HG02759 (cell line): ENCODE results near the gene OR10AD1.
"Not testable (repeated sequence)": the region's sequence is repeated elsewhere in the genome, so short reads cannot be mapped to it uniquely, and the experiment has no call there.

ENCODE experiments used
- ATAC-seq: cut with Tn5 transposase; IDR thresholded peaks from one replicate; pipeline ENCODE4 v1.9.1; 2021; ENCODE audit warnings: mild to moderate bottlenecking, moderate library complexity; ENCODE audit not compliant: unreplicated experiment

The OR10AD1 gene

GRCh38 chr12:48203192-48203591 lies at the start of gene OR10AD1:
Gene OR10AD1 (minus strand): TSS chr12:48203292. CDS start chr12:48203292, 0 bp downstream.
- ATAC-seq, result no peak

- no peak for ATAC-seq
These were observed 44.3 kb upstream of the OR10AD1 start for GRCh38 chr12:48247181-48247966.

GRCh38 chr12:48237162-48237561 lies 34.1 kb upstream of the OR10AD1 start:
- ATAC-seq, result no peak

- ATAC-seq, result no peak
These were observed 32.8 kb upstream of the OR10AD1 start for GRCh38 chr12:48235796-48236333.

GRCh38 chr12:48231169-48231958 lies 28.3 kb upstream of the OR10AD1 start:
- not testable (repeated sequence) for ATAC-seq

GRCh38 chr12:48224533-48224932 lies 21.4 kb upstream of the OR10AD1 start:
- ATAC-seq, result not testable (repeated sequence)

- no peak for ATAC-seq
These were observed 18.6 kb upstream of the OR10AD1 start for GRCh38 chr12:48221645-48222044.

- ATAC-seq, result no peak
These were observed 17.6 kb upstream of the OR10AD1 start for GRCh38 chr12:48220701-48221100.

- ATAC-seq, result no peak
These were observed 16.5 kb upstream of the OR10AD1 start for GRCh38 chr12:48219631-48220030.

GRCh38 chr12:48216785-48217184 lies 13.7 kb upstream of the OR10AD1 start:
- ATAC-seq, result no peak

- ATAC-seq, result not testable (repeated sequence)
These were observed 6.4 kb upstream of the OR10AD1 start for GRCh38 chr12:48209495-48209894.

GRCh38 chr12:48202766-48203165 lies 326 bp downstream of the OR10AD1 start:
- ATAC-seq, result no peak

- ATAC-seq, result no peak
These were observed 1.6 kb downstream of the OR10AD1 start for GRCh38 chr12:48201516-48201915.

GRCh38 chr12:48201091-48201490 lies 2.0 kb downstream of the OR10AD1 start:
- no peak for ATAC-seq

GRCh38 chr12:48199774-48200221 lies 3.3 kb downstream of the OR10AD1 start:
- no peak for ATAC-seq

- no peak for ATAC-seq
These were observed 4.1 kb downstream of the OR10AD1 start for GRCh38 chr12:48198985-48199384.

- peak; percentile 16 for ATAC-seq
These were observed 4.5 kb downstream of the OR10AD1 start for GRCh38 chr12:48198672-48198971.

- ATAC-seq, result peak; percentile 100
These were observed 5.0 kb downstream of the OR10AD1 start for GRCh38 chr12:48197971-48198671.

GRCh38 chr12:48197549-48197970 lies 5.5 kb downstream of the OR10AD1 start:
- peak; percentile 10 for ATAC-seq

- ATAC-seq, result no peak
These were observed 8.3 kb downstream of the OR10AD1 start for GRCh38 chr12:48194799-48195201.

GRCh38 chr12:48193623-48194022 lies 9.5 kb downstream of the OR10AD1 start:
- ATAC-seq, result no peak
